Activated CD8-positive, alpha-beta memory T cell treated with anti-CD3 and anti-CD28 coated beads, Interleukin-2, amount 50 U/mL, for 48 hours (primary cell): ENCODE measurements around the gene ZNF512B.
"Not testable (repeated sequence)": the region's sequence is repeated elsewhere in the genome, so short reads cannot be mapped to it uniquely, and the experiment has no call there.

Experiments used
- DNase-seq: peaks from one replicate; pipeline ENCODE4 v3.0.0-alpha.2; 2020

ZNF512B gene

GRCh38 chr20:63963348-63963741 lies 6.4 kb downstream of the ZNF512B start:
- DNase-seq: no peak

DNA sequence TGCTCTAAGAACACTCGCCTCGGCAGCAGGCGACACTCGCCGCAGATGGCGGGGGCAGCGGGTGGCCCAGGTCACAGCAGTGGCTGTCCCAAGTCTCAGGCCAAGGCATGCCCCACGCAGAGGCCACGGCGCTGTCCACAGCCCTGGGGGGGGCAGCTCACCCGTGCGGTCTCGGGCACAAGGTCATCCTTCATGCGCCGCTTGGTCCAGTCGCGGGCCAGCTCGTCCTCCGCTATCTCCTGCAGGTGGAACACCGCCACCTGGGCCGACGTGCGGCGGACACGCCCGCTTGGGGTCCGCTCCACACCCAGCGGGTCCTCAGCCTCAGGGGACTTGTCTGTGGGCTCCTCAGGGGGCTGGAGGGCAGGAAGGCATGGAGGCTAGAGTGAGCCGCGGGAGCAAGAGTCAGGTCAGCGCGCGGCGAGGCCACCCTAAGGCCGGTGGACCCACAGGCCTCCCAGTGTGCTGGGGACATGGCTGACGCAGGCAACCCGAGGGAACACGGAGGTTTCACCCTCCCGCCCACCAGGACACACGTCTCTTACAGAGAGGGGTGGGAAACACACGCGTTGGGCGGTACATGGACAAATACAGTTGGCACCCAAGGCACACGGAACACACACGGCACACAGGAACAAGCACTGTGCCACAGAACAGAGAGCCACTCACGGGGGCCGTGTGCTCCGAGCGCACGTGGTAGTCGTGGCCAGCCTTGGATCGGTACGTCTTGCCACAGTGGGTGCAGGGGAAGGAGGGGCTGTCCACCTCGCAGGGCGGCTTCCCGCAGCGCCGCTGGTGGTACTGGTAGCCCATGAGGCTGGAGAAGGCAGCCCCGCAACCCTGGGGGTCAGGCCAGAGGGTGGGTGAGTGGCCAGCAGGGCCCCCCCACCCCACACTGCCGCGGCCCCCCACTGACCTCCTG lies 7.0 kb downstream of the ZNF512B start:
- no peak for DNase-seq

- no peak for DNase-seq
Measured at GRCh38 chr20:63961664-63962425, 7.9 kb downstream of the ZNF512B start.

GRCh38 chr20:63960654-63961621 lies 8.8 kb downstream of the ZNF512B start:
- not testable (repeated sequence) for DNase-seq

- no peak for DNase-seq
Measured at GRCh38 chr20:63959699-63960075, 10.0 kb downstream of the ZNF512B start.

GRCh38 chr20:63958964-63959698 lies 10.6 kb downstream of the ZNF512B start:
- no peak for DNase-seq

- DNase-seq: no peak
Measured at GRCh38 chr20:63958471-63958870, 11.3 kb downstream of the ZNF512B start.

GRCh38 chr20:63957690-63958441 lies 11.9 kb downstream of the ZNF512B start:
- DNase-seq: peak; percentile 73

DNA sequence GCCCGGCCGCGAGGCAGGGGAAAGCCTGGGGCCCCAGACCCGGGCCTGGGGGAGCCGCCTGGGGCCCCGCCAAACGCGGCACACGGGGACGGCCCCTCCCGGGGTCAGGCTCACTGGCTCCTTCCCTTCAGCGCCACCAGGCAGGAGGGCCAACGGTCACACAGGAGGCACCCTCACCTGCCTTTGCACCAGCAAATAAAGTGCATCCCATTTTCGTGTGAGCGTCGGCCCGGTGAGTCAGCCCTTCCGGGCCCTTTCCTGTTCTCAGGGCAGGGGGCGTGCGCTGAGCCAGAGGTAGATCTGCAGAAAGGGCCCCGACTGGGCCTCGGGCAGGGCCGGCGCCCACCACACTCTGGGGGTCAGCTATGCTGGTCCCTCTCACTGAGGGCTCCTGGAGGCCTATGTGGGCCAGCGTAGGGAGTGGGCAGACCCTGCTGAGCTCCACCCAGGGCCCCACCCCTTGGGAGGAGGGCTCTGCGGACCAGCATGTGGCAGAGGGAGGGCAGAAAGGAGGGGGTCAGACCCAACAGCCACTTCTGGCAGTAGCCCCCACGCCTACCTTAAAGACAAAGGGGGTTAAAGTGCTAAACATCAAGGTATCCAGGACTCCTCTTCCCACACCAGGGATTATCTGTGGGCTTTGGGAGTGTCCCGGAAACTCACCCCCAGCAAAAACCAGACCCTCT lies 12.6 kb downstream of the ZNF512B start:
- DNase-seq: peak; percentile 83

- no peak for DNase-seq
Measured at GRCh38 chr20:63956664-63957003, 13.1 kb downstream of the ZNF512B start.

DNA sequence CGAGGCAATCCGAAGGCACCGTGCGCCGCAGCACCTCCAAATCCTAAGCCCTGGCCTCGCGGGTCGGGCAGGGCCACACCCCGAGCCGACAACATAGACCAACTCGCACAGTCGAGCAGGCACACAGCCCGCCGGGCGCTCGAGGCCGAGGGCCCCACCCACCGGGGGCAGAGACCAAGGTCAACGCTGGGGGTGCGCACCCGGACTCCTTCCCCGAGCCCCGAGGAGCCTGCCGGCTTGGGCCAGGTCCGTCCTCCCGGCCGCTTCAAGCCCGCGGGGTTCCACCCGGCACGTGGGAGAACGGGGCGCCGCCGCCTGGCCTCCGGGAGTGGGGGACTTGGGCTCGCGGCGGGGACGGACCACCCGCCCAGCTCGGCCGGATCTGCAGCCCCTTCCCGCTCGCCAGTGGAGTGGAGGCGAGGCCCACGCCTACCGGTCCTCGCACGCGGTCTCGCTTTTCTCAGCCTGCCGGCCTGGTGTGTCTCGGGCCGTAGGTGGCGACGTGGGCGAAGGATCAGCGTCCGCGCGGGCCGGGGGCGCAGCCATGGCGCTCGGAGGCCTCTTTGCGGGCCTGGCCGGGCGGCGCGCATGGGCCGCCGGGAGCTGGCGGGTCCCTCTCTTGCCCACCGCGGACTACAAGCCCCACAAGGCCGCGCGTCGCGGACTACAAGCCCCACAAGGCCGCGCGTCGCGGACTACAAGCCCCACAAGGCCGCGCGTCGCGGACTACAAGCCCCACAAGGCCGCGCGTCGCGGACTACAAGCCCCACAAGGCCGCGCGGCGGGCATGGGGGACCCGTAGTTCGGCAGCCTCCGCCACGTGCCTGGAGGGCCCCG lies 13.7 kb downstream of the ZNF512B start, which contains the start of gene UCKL1:
Gene UCKL1, minus strand, starts transcription at position 590 of the 837 bp plus-strand sequence. Its CDS starts 44 bp downstream, at position 546.
- DNase-seq: peak; percentile 90

DNA sequence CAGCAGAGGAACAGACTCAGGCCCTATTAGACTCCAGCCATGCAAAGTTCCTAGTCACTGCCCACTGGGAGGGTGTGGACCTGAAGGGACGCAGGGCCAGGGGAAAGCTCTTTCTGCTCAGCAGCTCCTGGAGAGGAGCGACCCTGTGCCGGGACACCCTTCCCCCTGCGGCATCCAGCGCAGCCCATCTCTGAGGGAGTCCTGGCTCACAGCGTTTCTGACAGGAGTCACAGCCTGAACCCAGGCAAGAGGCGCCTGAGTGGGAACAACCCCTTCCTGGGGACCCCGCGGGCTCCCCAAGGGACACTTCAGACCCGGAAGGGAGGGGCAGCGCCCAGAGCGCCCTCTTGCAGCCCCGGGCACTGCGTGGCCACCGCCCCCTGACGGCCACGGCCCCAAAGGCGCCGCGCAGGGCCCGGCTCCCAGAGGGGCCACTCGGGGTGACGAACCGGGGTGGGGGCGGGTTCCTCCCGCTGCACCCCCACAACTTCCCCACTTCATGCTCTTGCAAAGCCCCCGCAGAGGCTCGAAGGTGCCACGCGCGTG lies 14.4 kb downstream of the ZNF512B start:
- DNase-seq: peak; percentile 67

DNA sequence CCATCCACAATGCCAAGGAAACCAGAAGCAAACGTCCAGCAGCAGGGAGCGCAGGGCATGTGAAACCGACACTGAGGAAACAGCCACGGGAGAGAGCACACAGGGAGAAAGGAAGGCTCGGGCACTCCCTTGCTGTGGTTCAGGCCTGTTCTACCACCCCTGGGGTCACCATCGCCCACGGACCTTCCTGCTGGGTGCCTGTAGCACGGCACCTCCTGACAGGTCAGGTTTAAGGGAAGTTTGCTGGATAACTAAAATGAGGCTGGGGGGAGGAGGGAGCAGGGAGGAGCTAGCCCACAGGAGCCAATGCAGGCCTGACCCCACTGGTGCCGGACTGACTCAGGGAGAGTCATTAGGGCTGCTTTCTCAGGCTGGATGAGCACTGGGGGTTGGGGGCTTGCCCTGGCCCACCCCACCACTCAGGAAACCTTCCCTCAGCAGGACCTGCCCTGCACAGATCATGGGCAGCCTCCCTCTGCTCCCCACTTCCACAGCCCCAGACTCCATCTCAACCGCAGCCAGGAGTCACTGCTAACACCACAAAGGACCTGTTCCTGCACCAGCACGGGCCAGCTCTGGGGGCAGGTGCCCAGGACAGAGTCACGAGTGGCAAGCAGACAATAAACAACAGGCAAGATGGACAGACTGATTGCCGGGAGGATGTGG lies 15.8 kb downstream of the ZNF512B start:
- DNase-seq: no peak

GRCh38 chr20:63952769-63953168 lies 17.0 kb downstream of the ZNF512B start:
- no peak for DNase-seq

GRCh38 chr20:63952210-63952535 lies 17.6 kb downstream of the ZNF512B start:
- DNase-seq: no peak

GRCh38 chr20:63951398-63952209 lies 18.1 kb downstream of the ZNF512B start:
- no peak for DNase-seq

GRCh38 chr20:63950701-63951397 lies 18.9 kb downstream of the ZNF512B start:
- no peak for DNase-seq
